ENCODE data around the gene VPS35L.

DNA sequence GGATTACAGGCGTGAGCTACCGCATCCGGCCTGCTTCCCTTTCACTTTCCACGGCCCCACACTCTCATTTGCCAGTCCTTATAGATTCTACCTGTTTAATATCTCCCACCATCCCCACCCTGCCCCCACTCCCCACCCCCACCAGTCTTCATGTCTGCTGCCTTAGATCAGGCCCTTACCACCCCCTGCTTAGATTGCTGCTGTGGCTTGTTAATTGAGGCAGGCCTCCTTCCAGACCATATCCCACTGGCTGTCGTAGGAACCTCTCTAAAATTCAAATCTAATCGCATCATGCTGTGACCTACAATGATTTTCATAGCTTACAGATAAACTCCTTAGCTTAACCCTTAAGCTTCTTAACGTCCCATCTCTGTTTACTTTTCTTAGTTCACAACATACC, 167.5 kb downstream of the VPS35L start:
- TF ChIP-seq, protein P1, sequence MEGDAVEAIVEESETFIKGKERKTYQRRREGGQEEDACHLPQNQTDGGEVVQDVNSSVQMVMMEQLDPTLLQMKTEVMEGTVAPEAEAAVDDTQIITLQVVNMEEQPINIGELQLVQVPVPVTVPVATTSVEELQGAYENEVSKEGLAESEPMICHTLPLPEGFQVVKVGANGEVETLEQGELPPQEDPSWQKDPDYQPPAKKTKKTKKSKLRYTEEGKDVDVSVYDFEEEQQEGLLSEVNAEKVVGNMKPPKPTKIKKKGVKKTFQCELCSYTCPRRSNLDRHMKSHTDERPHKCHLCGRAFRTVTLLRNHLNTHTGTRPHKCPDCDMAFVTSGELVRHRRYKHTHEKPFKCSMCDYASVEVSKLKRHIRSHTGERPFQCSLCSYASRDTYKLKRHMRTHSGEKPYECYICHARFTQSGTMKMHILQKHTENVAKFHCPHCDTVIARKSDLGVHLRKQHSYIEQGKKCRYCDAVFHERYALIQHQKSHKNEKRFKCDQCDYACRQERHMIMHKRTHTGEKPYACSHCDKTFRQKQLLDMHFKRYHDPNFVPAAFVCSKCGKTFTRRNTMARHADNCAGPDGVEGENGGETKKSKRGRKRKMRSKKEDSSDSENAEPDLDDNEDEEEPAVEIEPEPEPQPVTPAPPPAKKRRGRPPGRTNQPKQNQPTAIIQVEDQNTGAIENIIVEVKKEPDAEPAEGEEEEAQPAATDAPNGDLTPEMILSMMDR (conservative IDR thresholded peaks at IDR 0.05; ENCODE audit: low read depth, low read length) = no peak
- no peak for TF ChIP-seq EZH2 (IDR thresholded peaks at IDR 0.05; ENCODE audit: borderline replicate concordance, low read depth, low read length, poor library complexity, severe bottlenecking)

All from A673 (cell line).